ENCODE data around the gene DUSP5.

DUSP5 gene

GRCh38 chr10:110480387-110480786, 17.3 kb upstream of the DUSP5 start:
- no peak for DNase-seq (ENCODE audit: low read depth in 2 of 2)

DNA sequence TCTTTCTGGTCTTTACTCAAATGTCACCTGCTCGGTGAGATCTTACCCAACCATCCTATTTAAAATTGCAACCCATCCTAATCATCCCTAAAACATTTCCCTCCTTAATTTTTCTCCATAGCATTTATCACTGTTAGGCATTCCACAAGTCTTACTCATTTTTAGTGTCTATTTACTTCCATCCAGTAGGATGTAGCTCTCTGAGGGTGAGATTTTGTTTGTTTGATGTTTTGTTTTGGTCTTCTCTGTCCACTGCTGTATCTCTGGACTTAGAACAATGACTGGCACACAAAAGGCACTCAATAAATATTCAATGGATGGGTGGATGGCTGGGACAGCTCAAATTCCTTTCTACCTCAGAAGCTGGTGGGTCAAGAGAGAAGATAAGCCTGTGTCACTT, 15.8 kb upstream of the DUSP5 start:
- DNase-seq (ENCODE audit: low read depth in 2 of 2) = no peak

GRCh38 chr10:110483633-110484032, 14.1 kb upstream of the DUSP5 start:
- no peak for DNase-seq (ENCODE audit: low read depth in 2 of 2)

DNA sequence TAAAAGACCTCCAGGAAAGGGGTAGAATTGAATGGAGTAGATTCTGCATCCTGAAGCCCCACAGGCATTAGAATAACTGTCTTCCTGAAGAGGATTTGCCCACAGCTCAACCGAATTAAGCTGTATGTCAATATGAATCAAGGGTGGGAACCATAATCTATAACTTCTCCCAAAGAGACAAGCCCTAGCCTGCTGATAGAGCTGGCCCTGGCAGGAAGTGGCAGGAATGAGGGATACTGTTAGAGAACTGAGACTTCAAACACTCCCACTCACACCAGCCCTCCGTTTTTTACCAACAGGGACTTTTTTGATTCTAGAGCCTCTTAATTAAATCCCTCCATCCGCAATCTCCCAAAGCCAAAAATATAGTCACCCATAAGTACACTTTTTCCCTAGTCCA, 12.2 kb upstream of the DUSP5 start:
- no peak for DNase-seq (ENCODE audit: low read depth in 2 of 2)

DNA sequence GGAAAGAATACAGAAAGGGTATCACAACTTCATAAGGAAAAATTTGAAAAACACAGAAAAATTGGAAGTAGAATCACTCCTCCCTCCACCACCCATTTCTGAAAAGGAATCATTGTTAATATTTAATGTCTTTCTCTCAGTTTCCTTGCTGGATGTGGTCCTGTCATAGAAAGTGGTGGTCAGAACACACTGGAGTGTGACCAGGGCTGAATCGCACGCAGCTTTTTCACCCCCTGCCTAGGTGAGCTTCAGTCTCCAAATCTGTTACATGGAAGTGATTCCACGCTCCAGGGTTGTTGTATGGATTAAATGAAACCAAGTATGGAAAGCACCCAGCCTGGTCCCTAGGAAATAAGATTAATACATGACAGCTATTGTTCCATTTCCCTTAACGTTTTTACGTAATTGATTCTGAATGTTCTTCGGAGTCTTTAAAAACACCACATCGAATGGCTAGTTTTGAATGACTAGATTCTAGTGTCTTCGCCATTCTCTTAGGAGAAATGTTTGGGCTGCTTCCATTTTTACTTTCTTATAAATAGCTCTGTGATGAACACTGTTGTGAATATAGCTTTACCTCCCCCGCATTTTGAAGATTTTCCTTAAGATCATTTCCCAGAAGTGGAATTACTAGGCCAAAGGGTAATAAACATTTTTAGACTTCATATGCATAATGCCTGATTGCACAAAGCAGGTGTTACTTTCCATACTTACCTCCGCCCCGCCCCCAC, 10.9 kb upstream of the DUSP5 start:
- no peak for DNase-seq (ENCODE audit: low read depth in 2 of 2)

DNA sequence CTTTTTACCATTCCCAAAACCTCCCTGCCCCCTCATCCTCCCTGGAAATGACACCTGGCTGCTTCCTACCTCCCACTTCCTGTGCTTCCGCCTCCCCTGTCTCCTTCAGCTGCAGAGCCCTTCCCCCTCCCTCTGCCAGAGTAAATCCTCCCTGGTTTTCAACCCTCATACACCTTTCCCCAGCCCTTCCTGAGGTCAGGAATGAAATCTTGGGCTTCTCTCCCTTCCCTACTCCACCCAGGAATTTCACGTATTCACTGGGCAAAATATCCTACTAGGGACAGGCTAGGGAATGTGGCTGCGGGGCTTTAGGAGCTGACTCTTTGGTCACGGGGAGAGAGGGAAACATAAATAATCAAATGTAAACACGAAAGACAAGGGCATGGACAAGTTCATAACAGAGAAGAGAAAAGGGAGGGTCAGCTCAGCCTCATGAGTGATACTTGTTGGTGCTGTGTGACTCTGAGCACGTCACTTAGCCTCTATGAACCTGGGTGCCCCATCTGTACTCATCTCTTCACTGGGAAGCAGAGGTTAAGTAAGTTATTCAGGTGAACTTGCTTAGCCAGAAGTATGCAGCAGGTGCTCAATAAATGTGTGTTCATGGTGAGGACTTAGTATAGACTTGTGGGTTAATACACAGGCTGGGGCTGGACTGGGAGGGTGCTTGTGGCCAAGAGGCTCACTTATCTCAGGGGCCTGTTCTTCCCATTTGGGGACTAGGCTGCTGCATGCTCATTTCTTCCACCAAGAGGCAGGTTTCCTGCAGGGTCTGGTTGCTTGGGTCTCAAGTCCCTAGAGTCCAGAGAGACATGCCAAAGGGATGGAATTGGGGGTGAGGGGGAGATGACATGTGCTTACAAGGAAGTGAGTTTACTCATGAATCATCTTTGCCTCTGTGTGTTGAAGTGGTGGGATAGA, 10.0 kb upstream of the DUSP5 start:
- DNase-seq (ENCODE audit: low read depth in 2 of 2) = no peak

DNA sequence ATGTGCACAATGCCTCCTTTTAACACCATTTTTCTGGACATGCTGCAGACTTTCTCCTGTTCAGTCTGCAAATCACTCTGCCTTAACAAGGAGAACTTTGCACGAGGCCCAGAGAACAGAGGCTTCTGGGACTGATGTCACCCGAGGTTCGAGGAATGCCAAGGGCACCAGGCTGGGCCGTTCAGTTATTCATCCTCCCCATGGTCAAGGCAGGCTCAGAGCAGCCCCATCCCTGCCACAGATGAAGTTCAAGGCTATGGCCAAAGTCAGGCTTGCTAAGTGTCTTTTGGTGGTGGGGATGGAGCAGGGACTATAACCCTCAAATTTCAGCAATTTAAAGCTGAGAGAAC, 9.4 kb upstream of the DUSP5 start:
- no peak for DNase-seq (ENCODE audit: low read depth in 2 of 2)

- no peak for DNase-seq (ENCODE audit: low read depth in 2 of 2)
Observed at GRCh38 chr10:110488940-110489339, 8.8 kb upstream of the DUSP5 start.

DNA sequence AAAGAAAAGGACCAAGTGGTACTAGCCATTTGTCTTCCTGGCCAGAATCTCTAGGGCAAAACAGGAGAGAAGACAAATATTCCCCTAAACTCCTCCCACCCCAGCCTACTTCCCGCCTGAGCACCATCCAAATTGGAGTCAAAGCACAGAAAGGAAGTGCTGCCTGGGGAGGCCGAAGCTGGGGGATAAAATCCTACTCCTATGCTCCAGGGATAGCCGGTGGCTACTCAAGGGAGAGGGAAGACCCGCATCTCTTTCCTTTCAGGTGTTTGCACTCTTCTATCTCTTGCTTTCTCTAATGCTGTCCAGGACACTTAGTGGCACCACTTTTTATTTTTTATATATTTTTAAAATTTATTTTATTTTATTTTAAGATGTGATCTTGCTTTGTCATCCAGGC, 7.1 kb upstream of the DUSP5 start:
- no peak for DNase-seq (ENCODE audit: low read depth in 2 of 2)

- DNase-seq (ENCODE audit: low read depth in 2 of 2) = no peak
Observed at GRCh38 chr10:110491346-110491745, 6.4 kb upstream of the DUSP5 start.

DNA sequence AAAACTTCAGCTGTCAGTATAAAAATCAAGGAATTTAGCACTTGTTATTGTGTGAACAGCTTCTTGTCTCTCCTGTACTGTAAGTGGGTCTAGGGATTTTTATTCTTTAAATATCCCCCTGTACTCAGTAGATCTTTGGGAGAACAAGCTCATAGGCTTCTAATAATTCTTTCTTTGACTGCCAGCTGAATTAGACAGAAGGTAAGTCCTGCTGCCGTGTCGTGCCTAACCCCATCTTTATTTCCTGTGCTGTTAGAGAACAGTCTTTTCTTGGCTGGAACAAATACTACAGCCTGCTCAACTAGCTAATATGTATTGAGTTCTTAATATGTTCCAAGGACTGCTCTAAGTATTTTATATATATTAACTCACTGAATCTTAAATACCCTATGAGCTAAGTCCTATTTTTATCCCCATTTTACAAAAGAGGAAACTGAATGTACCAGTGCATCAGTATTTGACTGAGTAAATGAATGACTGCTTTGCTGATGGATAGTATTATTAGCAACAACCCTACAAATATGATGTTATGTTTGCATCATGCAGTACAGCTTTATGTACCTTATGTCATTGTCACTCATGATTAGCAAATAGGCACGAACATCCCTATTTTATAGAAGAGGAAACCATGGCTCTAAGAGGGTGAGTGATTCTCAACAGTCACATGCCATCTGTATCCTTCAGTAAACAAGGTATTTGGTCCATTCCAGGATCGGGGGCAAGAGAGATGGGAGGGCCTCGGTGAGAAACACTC, 5.5 kb upstream of the DUSP5 start:
- DNase-seq (ENCODE audit: low read depth in 2 of 2) = no peak

DNA sequence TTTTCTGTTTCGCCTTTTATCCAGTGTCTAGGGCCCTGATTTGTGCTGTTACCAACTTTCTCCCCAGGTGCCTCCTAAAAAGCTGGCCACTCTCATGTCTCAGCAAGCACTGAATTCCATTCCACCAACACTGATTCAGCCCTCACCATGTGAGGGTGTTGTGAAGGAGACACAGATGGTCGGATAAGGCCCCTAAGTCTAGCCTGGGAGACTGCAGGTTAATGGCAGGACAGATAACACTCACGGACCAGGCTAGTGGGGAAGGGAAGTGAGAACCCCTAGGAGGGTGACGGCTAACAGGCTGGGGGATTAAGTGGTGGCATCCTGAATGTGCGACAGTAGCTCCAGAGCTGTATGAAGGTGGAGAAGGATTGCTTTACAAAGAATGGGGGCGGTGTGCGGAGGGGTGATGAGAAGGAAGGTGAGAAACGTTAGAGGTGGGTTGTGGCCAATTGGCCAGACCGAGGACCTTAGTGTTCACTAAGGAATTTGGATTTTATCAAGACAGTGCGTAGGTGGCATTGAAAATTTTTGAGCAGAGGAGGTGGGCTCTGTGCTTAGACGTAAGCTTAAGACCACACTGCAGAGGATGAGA, 3.8 kb upstream of the DUSP5 start:
- DNase-seq (ENCODE audit: low read depth in 2 of 2) = no peak

DNA sequence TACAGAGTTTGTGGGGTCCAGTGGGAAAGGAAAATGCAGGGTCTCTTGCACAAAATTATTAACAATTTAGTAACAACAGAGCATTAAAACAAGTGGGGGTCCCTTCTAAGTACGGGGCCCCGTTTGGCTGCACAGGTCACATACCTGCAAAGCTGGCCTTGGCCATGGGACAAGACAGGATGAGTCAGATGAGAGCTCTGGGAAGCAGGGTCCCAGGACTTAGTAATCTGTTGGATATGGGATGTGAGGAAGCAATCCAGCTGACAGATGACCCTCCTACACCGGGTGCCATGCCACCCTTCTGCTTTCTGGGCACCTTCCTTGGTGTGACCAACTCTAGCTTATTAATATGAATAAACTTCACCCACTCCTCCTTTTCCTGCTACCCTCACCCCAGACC, 3.2 kb upstream of the DUSP5 start:
- DNase-seq (ENCODE audit: low read depth in 2 of 2) = no peak

GRCh38 chr10:110495731-110496552, 1.8 kb upstream of the DUSP5 start:
- no peak for DNase-seq (ENCODE audit: low read depth in 2 of 2)

GRCh38 chr10:110496553-110497437, 912 bp upstream of the DUSP5 start:
- no peak for DNase-seq (ENCODE audit: low read depth in 2 of 2)

DNA sequence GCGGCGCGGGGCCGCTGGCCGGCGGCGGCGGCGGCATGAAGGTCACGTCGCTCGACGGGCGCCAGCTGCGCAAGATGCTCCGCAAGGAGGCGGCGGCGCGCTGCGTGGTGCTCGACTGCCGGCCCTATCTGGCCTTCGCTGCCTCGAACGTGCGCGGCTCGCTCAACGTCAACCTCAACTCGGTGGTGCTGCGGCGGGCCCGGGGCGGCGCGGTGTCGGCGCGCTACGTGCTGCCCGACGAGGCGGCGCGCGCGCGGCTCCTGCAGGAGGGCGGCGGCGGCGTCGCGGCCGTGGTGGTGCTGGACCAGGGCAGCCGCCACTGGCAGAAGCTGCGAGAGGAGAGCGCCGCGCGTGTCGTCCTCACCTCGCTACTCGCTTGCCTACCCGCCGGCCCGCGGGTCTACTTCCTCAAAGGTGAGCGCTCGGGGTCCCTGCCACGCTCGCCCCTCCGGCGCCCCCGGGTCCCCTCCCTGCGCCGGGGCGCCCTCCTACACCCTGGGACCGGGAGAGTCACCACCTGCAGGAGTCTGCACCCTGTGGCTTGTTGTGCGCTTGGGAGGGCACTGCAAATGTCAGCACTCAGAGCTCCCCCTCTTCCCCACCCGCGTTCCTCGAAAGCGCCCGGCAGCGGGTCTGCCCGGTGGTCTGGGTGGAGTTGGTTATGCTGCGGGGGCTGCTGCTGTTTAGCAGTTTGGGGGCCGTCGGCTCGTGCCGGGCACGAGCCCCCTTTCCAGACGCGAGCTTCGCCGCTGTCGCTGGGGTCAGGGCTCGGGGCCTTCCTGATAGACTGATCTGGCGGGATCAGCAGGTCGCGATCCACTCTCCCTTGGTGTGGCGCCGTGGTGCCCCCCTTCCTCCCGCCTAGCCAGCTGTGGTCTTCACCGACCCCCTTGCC, 627 bp downstream of the DUSP5 start:
- DNase-seq (ENCODE audit: low read depth in 2 of 2) = no peak

DNA sequence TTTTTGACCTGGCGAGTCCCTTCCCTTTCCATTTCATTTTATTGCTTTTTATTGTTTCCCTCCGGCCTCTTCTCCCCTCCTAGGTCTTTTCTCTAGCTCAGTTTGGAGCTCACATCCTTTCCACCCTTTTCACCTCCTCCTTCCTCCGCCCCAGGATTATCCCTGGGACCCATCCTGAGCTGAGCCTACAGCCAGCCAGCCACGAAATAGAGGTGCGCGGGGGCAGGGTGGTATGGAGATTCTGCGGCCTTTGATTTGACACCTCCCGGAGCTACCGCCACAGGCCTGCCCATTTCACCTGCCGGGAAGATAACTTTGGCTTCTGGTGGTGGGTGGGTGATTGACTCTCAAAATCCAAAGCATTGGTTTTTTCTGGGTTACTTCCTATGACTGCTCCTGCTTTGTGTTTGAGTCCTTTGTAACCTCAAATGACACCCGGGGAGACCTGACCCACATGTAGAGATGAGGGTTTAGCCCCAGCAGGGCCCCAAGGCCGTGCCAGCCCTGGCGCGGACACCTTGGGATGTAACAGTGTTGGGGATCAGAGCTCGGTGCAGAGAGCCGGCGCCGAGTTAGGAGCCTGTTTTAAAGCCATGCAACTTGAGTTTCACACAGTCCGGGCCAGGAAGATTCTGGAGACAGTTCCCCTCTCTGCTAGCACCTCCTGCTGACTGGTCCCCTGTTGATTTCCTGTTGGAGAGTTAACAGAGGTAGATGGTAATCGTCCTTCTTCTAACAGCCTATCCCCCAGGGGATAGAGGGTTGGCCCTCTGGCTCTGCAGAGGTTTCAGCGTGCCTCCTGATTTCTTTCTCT, 1.5 kb downstream of the DUSP5 start:
- no peak for DNase-seq (ENCODE audit: low read depth in 2 of 2)

- no peak for DNase-seq (ENCODE audit: low read depth in 2 of 2)
Observed at GRCh38 chr10:110499796-110500514, 2.2 kb downstream of the DUSP5 start.
